Endothelial cell of umbilical vein (primary cell): Measurements from ENCODE around the gene UBP1. TPM values are rescaled to one million over a fixed set of nuclear protein-coding genes. Genes with fewer than 3 reads are reported as not detected.

Experiments
- BruUV-seq: library from RNA; stranded (reverse); fragments of 400-500 nt; replicated peaks from 2 replicates; lab custom pipeline; 2021; lab: Mats Ljungman, UMichigan
- CTCF ChIA-PET: fragments of 300-600, 350-600 bp; sonication (Branson Sonifier 250); formaldehyde crosslinking; loops from one replicate; lab custom pipeline; 2021; ENCODE audit warnings: antibody characterized with exemption, inconsistent platforms; lab: Charles Lee
- POLR2A ChIA-PET: fragments of 300-600, 350-600 bp; sonication (Branson Sonifier 250); formaldehyde crosslinking; loops from one replicate; lab custom pipeline; 2021; ENCODE audit warnings: antibody characterized with exemption, inconsistent platforms; lab: Charles Lee
- DNase-seq: peaks from one replicate; pipeline ENCODE4 v3.0.0-alpha.2; 2011; ENCODE audit warnings: low read depth, low spot score
- FAIRE-seq: peaks from 2 replicates; lab custom pipeline; 2011; peaks lifted over from hg19 to GRCh38; lab: Jason Lieb, UNC
- H2AFZ ChIP-seq: 2 replicates; pipeline ENCODE4 v1.6.0; 2012; ENCODE audit warnings: low read depth, low read length, control low read depth, inconsistent platforms
- H3K27ac ChIP-seq: 2 replicates; pipeline ENCODE4 v1.5.1; 2011; ENCODE audit warnings: low read depth, mild to moderate bottlenecking, control low read depth, low read length, moderate library complexity; ENCODE audit not compliant: insufficient read depth
- H3K27me3 ChIP-seq, 2 experiments: 2 replicates each; pipeline versions ENCODE4 v1.6.0 to v1.6.1; 2011; ENCODE audit warnings: low read length in 2 of 2, mixed read lengths in 1 of 2; ENCODE audit not compliant: control insufficient read depth in 2 of 2, insufficient read depth in 2 of 2
- H3K36me3 ChIP-seq, 2 experiments: 2 replicates in 1 of 2; 3 replicates in 1 of 2; pipeline ENCODE4 v1.5.1; 2011; ENCODE audit warnings: low read length in 2 of 2, mild to moderate bottlenecking in 1 of 2, moderate library complexity in 1 of 2; ENCODE audit not compliant: control insufficient read depth in 2 of 2, insufficient read depth in 2 of 2; ENCODE audit errors: extremely low read depth in 1 of 2
- H3K4me1 ChIP-seq: 3 replicates; pipeline ENCODE4 v1.5.1; 2011; ENCODE audit warnings: mild to moderate bottlenecking, low read length; ENCODE audit not compliant: control insufficient read depth, insufficient read depth; ENCODE audit errors: extremely low read depth
- H3K4me2 ChIP-seq: 2 replicates; pipeline ENCODE4 v1.6.1; 2011; ENCODE audit warnings: low read length, control low read depth, mixed read lengths; ENCODE audit not compliant: insufficient read depth
- H3K4me3 ChIP-seq, 3 experiments: fragments of 200-600 bp in 1 of 3; sonication (generic), shearing (Covaris generic) in 1 of 3; replicated peaks in 1 of 3; 2 replicates each; pipeline ENCODE4 v1.5.1; 2011 to 2016; ENCODE audit warnings: control low read depth in 3 of 3, low read length in 3 of 3, mild to moderate bottlenecking in 2 of 3, inconsistent platforms in 1 of 3, low read depth in 1 of 3, moderate library complexity in 1 of 3; ENCODE audit not compliant: insufficient read depth in 1 of 3
- H3K79me2 ChIP-seq: 2 replicates; pipeline ENCODE4 v1.6.0; 2012; ENCODE audit warnings: low read length, inconsistent platforms; ENCODE audit not compliant: control insufficient read depth, insufficient read depth
- H3K9ac ChIP-seq: replicated peaks from 2 replicates; pipeline ENCODE3; 2011; ENCODE audit warnings: low read length, control low read depth; ENCODE audit not compliant: insufficient read depth; ENCODE audit errors: extremely low read depth
- H3K9me1 ChIP-seq: replicated peaks from 3 replicates; pipeline ENCODE4 v1.6.0; 2011; ENCODE audit warnings: mild to moderate bottlenecking, low read length; ENCODE audit not compliant: control insufficient read depth, insufficient read depth; ENCODE audit errors: extremely low read depth
- H3K9me3 ChIP-seq: replicated peaks from 2 replicates; pipeline ENCODE4 v1.5.1; 2012; ENCODE audit warnings: low read length, inconsistent platforms; ENCODE audit not compliant: control insufficient read depth, insufficient read depth
- H4K20me1 ChIP-seq: replicated peaks from 2 replicates; pipeline ENCODE3; 2011; ENCODE audit warnings: mild to moderate bottlenecking, low read length; ENCODE audit not compliant: control insufficient read depth, insufficient read depth; ENCODE audit errors: extremely low read depth
- EZH2 ChIP-seq: IDR thresholded peaks from 2 replicates; pipeline ENCODE4 v1.6.1; 2012; ENCODE audit warnings: borderline replicate concordance, low read depth, mild to moderate bottlenecking, moderate library complexity, low read length, inconsistent platforms; ENCODE audit not compliant: severe bottlenecking
- FOS ChIP-seq: IDR thresholded peaks from 2 replicates; pipeline ENCODE4 v1.6.1; 2011; ENCODE audit warnings: mild to moderate bottlenecking, low read length, moderate library complexity, borderline replicate concordance; ENCODE audit not compliant: insufficient read depth
- GATA2 ChIP-seq: IDR thresholded peaks from 2 replicates; pipeline ENCODE4 v1.7.0; 2011; ENCODE audit warnings: low read depth, mild to moderate bottlenecking, moderate library complexity, mixed read lengths, low read length; ENCODE audit not compliant: insufficient read length, insufficient read depth
- JUN ChIP-seq: IDR thresholded peaks from 2 replicates; pipeline ENCODE4 v1.6.1; 2011; ENCODE audit warnings: borderline replicate concordance, low read depth; ENCODE audit not compliant: insufficient read length, insufficient read depth
- MYC ChIP-seq: IDR thresholded peaks from one replicate; pipeline ENCODE4 v1.6.1; 2011; ENCODE audit warnings: mild to moderate bottlenecking, low read depth, low read length
- POLR2A ChIP-seq: IDR thresholded peaks from 2 replicates; pipeline ENCODE4 v1.6.1; 2012; ENCODE audit warnings: low read depth, mild to moderate bottlenecking, control low read depth, low read length
- POLR2AphosphoS5 ChIP-seq: IDR thresholded peaks from 2 replicates; pipeline ENCODE4 v1.6.1; 2012; ENCODE audit warnings: low read depth, mild to moderate bottlenecking, control low read depth, low read length, moderate library complexity; ENCODE audit not compliant: insufficient read depth
- dilution Hi-C: fragments of 300-500 bp; cut with MboI; formaldehyde crosslinking; loops from one replicate; pipeline ENCODE4 v1.15.0; 2019; ENCODE audit warnings: low sequenced_read_pairs; ENCODE audit not compliant: extremely low pct_ligation_motif_present
- intact Hi-C: fragments of 100-400 bp; cut with micrococcal nuclease; formaldehyde crosslinking; loops from one replicate; pipeline ENCODE4 v1.10.0; 2022
- polyA plus RNA-seq, 4 experiments: library from polyadenylated mRNA; depleted of rRNA in 3 of 4; stranded (reverse) in 3 of 4; unstranded in 1 of 4; fragments of >200 nt; gene quantifications; 2 replicates each; pipeline versions ENCODE4 v1.2.1 to v1.2.3, GENCODE V29; 2011 to 2012; ENCODE audit warnings: missing spikeins in 1 of 4
- total RNA-seq: library from RNA; stranded (reverse); gene quantifications from 2 replicates; pipeline ENCODE4 v1.2.3, GENCODE V29; 2021
- TF ChIP-seq, protein P1 (sequence below), 2 donors: IDR thresholded peaks; 1 replicate in 1 of 2; 2 replicates in 1 of 2; pipeline ENCODE4 v1.5.1; 2011; ENCODE audit warnings: low read length in 2 of 2, mild to moderate bottlenecking in 2 of 2, moderate library complexity in 2 of 2, control low read depth in 1 of 2, inconsistent platforms in 1 of 2, low read depth in 1 of 2; ENCODE audit not compliant: insufficient read depth in 1 of 2; ENCODE audit errors: extremely low read depth in 1 of 2
- TF ChIP-seq, protein P2 (sequence below): IDR thresholded peaks from 2 replicates; pipeline ENCODE4 v1.6.1; 2011; ENCODE audit not compliant: insufficient read depth, insufficient read length

UBP1 gene
- total and polyA plus RNA-seq, 2 donors (not counting 3 experiments of a cell fraction or from before 2014, with no cell fraction given): 60.2 to 90.5 TPM

DNA sequence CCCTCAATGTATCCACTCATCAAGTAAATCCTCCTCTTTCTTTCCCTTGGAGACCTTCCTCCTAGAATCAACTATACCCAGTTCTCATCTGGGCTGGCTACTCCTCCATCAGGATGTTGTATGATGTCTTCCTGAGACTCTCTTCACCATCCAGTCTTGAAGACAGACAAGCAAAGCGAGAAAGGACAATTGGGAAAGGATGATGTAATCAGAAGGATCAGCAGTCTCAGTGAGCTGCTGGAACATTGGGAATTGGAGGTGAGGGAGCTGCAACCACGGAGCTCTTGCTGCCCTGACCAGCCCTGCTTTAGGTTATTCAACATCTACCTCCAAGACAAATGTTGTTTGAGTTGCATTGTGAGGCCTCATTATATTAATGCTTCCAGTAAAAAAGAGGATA is 48.0 kb upstream of the UBP1 start:
- BruUV-seq: no TSS peak
- Histone ChIP-seq H4K20me1 (no peaks in the 10 kb centered on the region), H3K36me3 (no peaks in the 10 kb centered on the region), H2AFZ (no peak overlapping the region), H3K27me3 (no peaks in the 10 kb centered on the region), H3K4me1 (no peaks in the 10 kb centered on the region), H3K4me3 (no peak overlapping the region), H3K27ac (no peak overlapping the region), H3K9me3 (no peaks in the 10 kb centered on the region), H3K9ac (no peak overlapping the region), H3K79me2 (no peaks in the 10 kb centered on the region), H3K9me1 (no peaks in the 10 kb centered on the region), H3K4me2 (no peak overlapping the region)
- dilution Hi-C loops: no loop called here
- DNase-seq (no peak), FAIRE-seq (no peak)
- ChIA-PET CTCF (interaction anchor here (1.0 kb wide), 1 partner anchor 21 kb away, joined by 3 read pairs; no protein-coding TSS in a partner anchor), POLR2A (no interaction called here)
- intact Hi-C loops: no loop called here
- TF ChIP-seq JUN (no peak), MYC (no peak), EZH2 (no peak), POLR2A (no peak), FOS (no peak), POLR2AphosphoS5 (no peak), GATA2 (no peak)
- TF ChIP-seq, protein P1, sequence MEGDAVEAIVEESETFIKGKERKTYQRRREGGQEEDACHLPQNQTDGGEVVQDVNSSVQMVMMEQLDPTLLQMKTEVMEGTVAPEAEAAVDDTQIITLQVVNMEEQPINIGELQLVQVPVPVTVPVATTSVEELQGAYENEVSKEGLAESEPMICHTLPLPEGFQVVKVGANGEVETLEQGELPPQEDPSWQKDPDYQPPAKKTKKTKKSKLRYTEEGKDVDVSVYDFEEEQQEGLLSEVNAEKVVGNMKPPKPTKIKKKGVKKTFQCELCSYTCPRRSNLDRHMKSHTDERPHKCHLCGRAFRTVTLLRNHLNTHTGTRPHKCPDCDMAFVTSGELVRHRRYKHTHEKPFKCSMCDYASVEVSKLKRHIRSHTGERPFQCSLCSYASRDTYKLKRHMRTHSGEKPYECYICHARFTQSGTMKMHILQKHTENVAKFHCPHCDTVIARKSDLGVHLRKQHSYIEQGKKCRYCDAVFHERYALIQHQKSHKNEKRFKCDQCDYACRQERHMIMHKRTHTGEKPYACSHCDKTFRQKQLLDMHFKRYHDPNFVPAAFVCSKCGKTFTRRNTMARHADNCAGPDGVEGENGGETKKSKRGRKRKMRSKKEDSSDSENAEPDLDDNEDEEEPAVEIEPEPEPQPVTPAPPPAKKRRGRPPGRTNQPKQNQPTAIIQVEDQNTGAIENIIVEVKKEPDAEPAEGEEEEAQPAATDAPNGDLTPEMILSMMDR (IDR thresholded peaks at IDR 0.05; ENCODE audit: extremely low read depth in 1 of 2, insufficient read depth in 1 of 2, low read depth in 1 of 2, low read length in 2 of 2): no peak
- TF ChIP-seq, protein P2, sequence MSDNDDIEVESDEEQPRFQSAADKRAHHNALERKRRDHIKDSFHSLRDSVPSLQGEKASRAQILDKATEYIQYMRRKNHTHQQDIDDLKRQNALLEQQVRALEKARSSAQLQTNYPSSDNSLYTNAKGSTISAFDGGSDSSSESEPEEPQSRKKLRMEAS: no peak
